ENCODE data around the gene SLC43A2. TPM values are rescaled to one million over a fixed set of nuclear protein-coding genes. Genes with fewer than 3 reads are reported as not detected.

The SLC43A2 gene
- total and polyA plus RNA-seq, 2 donors (not counting 1 experiment from before 2014, with no cell fraction given), result 8.4 to 13.7 TPM

DNA sequence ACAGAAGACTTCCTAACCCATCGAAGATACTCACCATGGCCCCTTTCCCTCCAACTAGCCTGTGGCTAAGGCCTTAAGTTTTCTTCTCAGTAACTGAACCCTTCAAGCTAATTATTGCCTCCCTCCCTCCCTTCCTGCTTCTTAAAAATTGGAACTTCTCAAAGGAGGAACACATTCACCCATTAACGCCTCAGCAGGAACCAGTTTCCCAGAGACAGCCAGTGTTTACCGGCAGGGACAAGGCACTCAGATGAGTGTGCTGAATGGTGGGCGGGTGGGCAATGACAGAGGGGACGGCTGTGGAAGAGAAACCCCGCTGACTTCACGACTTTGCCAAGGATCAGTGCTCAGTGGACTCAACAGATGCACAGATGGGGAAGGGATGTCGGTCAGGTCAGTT, 86.3 kb downstream of the SLC43A2 start:
- TF ChIP-seq CTCF (conservative IDR thresholded peaks at IDR 0.05 in 1 of 2, IDR thresholded peaks at IDR 0.05 in 1 of 2; ENCODE audit: low read depth in 1 of 2, low read length in 2 of 2), result no peak
- no peak for TF ChIP-seq EZH2 (IDR thresholded peaks at IDR 0.05; ENCODE audit: low read length, missing control alignments)
- H3K36me3 ChIP-seq (ENCODE audit: control insufficient read depth, insufficient read depth, low read length), result peaks cover 4% of the 10 kb centered on the region

GRCh38 chr17:1541367-1541904, 87.2 kb downstream of the SLC43A2 start:
- H4K20me1 ChIP-seq (ENCODE audit: control insufficient read depth, extremely low read depth, insufficient read depth, low read length), result no peaks in the 10 kb centered on the region
- DNase-seq (ENCODE audit: low read depth in 2 of 2), result no peak
- no peak for TF ChIP-seq EZH2 (IDR thresholded peaks at IDR 0.05; ENCODE audit: low read length, missing control alignments)
- no peak for TF ChIP-seq CTCF (conservative IDR thresholded peaks at IDR 0.05 in 1 of 2, IDR thresholded peaks at IDR 0.05 in 1 of 2; ENCODE audit: low read depth in 1 of 2, low read length in 2 of 2)
- H3K4me1 ChIP-seq (ENCODE audit: control insufficient read depth, extremely low read depth, insufficient read depth, low read length), result no peaks in the 10 kb centered on the region
- peaks cover 4% of the 10 kb centered on the region for H3K36me3 ChIP-seq (ENCODE audit: control insufficient read depth, insufficient read depth, low read length)
- no peak overlapping the region for H3K4me2 ChIP-seq (ENCODE audit: extremely low read depth, insufficient read depth, low read length)
- H3K27me3 ChIP-seq (ENCODE audit: control insufficient read depth, insufficient read depth, low read length), result no peaks in the 10 kb centered on the region
- no peak overlapping the region for H3K27ac ChIP-seq (ENCODE audit: insufficient read depth, low read length)
- H2AFZ ChIP-seq (ENCODE audit: low read length), result no peak overlapping the region
- no peak overlapping the region for H3K4me3 ChIP-seq (replicated peaks in 1 of 4; ENCODE audit: control extremely low read depth in 1 of 4, insufficient read depth in 1 of 4, low read depth in 3 of 4, low read length in 4 of 4)
- no peaks in the 10 kb centered on the region for H3K79me2 ChIP-seq (ENCODE audit: control insufficient read depth, insufficient read depth, low read length)
- H3K9ac ChIP-seq (ENCODE audit: insufficient read depth, low read length), result no peak overlapping the region
- no peaks in the 10 kb centered on the region for H3K9me3 ChIP-seq (ENCODE audit: control insufficient read depth, insufficient read depth, low read depth, low read length)

More for the DNA sequence above, 86.3 kb downstream of the SLC43A2 start:
- Histone ChIP-seq H3K27me3 (ENCODE audit: control insufficient read depth, insufficient read depth, low read length) (no peaks in the 10 kb centered on the region), H3K79me2 (ENCODE audit: control insufficient read depth, insufficient read depth, low read length) (no peaks in the 10 kb centered on the region), H3K4me1 (ENCODE audit: control insufficient read depth, extremely low read depth, insufficient read depth, low read length) (no peaks in the 10 kb centered on the region), H3K4me3 (replicated peaks in 1 of 4; ENCODE audit: control extremely low read depth in 1 of 4, insufficient read depth in 1 of 4, low read depth in 3 of 4, low read length in 4 of 4) (no peak overlapping the region), H2AFZ (ENCODE audit: low read length) (no peak overlapping the region), H3K4me2 (ENCODE audit: extremely low read depth, insufficient read depth, low read length) (no peak overlapping the region), H4K20me1 (ENCODE audit: control insufficient read depth, extremely low read depth, insufficient read depth, low read length) (no peaks in the 10 kb centered on the region), H3K9ac (ENCODE audit: insufficient read depth, low read length) (no peak overlapping the region), H3K9me3 (ENCODE audit: control insufficient read depth, insufficient read depth, low read depth, low read length) (no peaks in the 10 kb centered on the region), H3K27ac (ENCODE audit: insufficient read depth, low read length) (no peak overlapping the region)
- no peak for DNase-seq (ENCODE audit: low read depth in 2 of 2)

GRCh38 chr17:1539811-1540210, 88.8 kb downstream of the SLC43A2 start:
- Histone ChIP-seq H3K4me2 (ENCODE audit: extremely low read depth, insufficient read depth, low read length) (no peak overlapping the region), H4K20me1 (ENCODE audit: control insufficient read depth, extremely low read depth, insufficient read depth, low read length) (no peaks in the 10 kb centered on the region), H3K27me3 (ENCODE audit: control insufficient read depth, insufficient read depth, low read length) (no peaks in the 10 kb centered on the region), H3K27ac (ENCODE audit: insufficient read depth, low read length) (no peak overlapping the region), H3K36me3 (ENCODE audit: control insufficient read depth, insufficient read depth, low read length) (peaks cover 7% of the 10 kb centered on the region), H3K9me3 (ENCODE audit: control insufficient read depth, insufficient read depth, low read depth, low read length) (no peaks in the 10 kb centered on the region), H3K4me1 (ENCODE audit: control insufficient read depth, extremely low read depth, insufficient read depth, low read length) (no peaks in the 10 kb centered on the region), H3K9ac (ENCODE audit: insufficient read depth, low read length) (no peak overlapping the region), H3K4me3 (replicated peaks in 1 of 4; ENCODE audit: control extremely low read depth in 1 of 4, insufficient read depth in 1 of 4, low read depth in 3 of 4, low read length in 4 of 4) (no peak overlapping the region), H2AFZ (ENCODE audit: low read length) (no peak overlapping the region), H3K79me2 (ENCODE audit: control insufficient read depth, insufficient read depth, low read length) (no peaks in the 10 kb centered on the region)
- no peak for DNase-seq (ENCODE audit: low read depth in 2 of 2)
- TF ChIP-seq CTCF (conservative IDR thresholded peaks at IDR 0.05 in 1 of 2, IDR thresholded peaks at IDR 0.05 in 1 of 2; ENCODE audit: low read depth in 1 of 2, low read length in 2 of 2) (no peak), EZH2 (IDR thresholded peaks at IDR 0.05; ENCODE audit: low read length, missing control alignments) (no peak)
